CD4-positive, alpha-beta T cell (primary cell): ENCODE data around the gene AKAP5. TPM values are rescaled to one million over a fixed set of nuclear protein-coding genes. Genes with fewer than 3 reads are reported as not detected.
A peak's percentile ranks its signal among the peaks of the same experiment; 100 is the strongest.

ENCODE experiments used
- ATAC-seq: fragments of 200-7000 bp; cut with Tn5 transposase; one replicate; pipeline ENCODE4 v1.10.0; 2022; ENCODE audit warnings: mild to moderate bottlenecking; ENCODE audit not compliant: poor library complexity
- CTCF ChIA-PET: fragments of 350-600 bp; sonication (Branson Sonifier 250); formaldehyde crosslinking; loops from one replicate; lab custom pipeline; 2021; ENCODE audit warnings: antibody characterized with exemption, inconsistent platforms; lab: Charles Lee
- POLR2A ChIA-PET: fragments of 350-600 bp; sonication (Branson Sonifier 250); formaldehyde crosslinking; loops from one replicate; lab custom pipeline; 2021; ENCODE audit warnings: antibody characterized with exemption, inconsistent platforms; lab: Charles Lee
- DNase-seq, 14 experiments: peaks; one replicate each; pipeline ENCODE4 v3.0.0-alpha.2; 2013 to 2020; ENCODE audit warnings: mixed read lengths in 2 of 14
- H3K27ac ChIP-seq, 2 donors: one replicate each; pipeline versions ENCODE4 v1.5.1 to v1.7.0; 2013; ENCODE audit warnings: low read length in 2 of 2, low read depth in 1 of 2, mild to moderate bottlenecking in 1 of 2
- H3K27me3 ChIP-seq, 2 experiments: 1 replicate in 1 of 2; 2 replicates in 1 of 2; pipeline versions ENCODE4 v1.6.1 to v1.7.0; 2013; ENCODE audit warnings: low read length in 2 of 2, control low read depth in 1 of 2, mild to moderate bottlenecking in 1 of 2, moderate library complexity in 1 of 2; ENCODE audit not compliant: insufficient read depth in 2 of 2, control insufficient read depth in 1 of 2
- H3K36me3 ChIP-seq: one replicate; pipeline ENCODE4 v1.6.1; 2013; ENCODE audit warnings: low read length, control low read depth; ENCODE audit not compliant: insufficient read depth
- H3K4me1 ChIP-seq: one replicate; pipeline ENCODE4 v1.6.1; 2013; ENCODE audit warnings: low read length, control low read depth; ENCODE audit not compliant: insufficient read depth
- H3K4me3 ChIP-seq: one replicate; pipeline ENCODE4 v1.5.1; 2013; ENCODE audit warnings: mild to moderate bottlenecking, low read length, moderate library complexity
- H3K9me3 ChIP-seq, 2 experiments: 1 replicate in 1 of 2; 2 replicates in 1 of 2; pipeline versions ENCODE4 v1.6.1 to v1.7.0; 2013; ENCODE audit warnings: low read length in 2 of 2, mild to moderate bottlenecking in 2 of 2, control low read depth in 1 of 2, moderate library complexity in 1 of 2; ENCODE audit not compliant: control insufficient read depth in 1 of 2, insufficient read depth in 1 of 2
- H3K27ac Mint-ChIP-seq: one replicate; pipeline ENCODE4 v1.8.0; 2020; ENCODE audit warnings: mixed read lengths
- H3K27me3 Mint-ChIP-seq: one replicate; pipeline ENCODE4 v1.8.0; 2021; ENCODE audit warnings: mixed read lengths
- H3K36me3 Mint-ChIP-seq: one replicate; pipeline ENCODE4 v1.8.0; 2021; ENCODE audit warnings: low read depth, mixed read lengths
- H3K4me1 Mint-ChIP-seq: one replicate; pipeline ENCODE4 v1.8.0; 2021; ENCODE audit warnings: low read depth, mixed read lengths
- H3K4me3 Mint-ChIP-seq: one replicate; pipeline ENCODE4 v1.8.0; 2020; ENCODE audit warnings: mild to moderate bottlenecking, mixed read lengths
- H3K9me3 Mint-ChIP-seq: one replicate; pipeline ENCODE4 v1.8.0; 2020; ENCODE audit warnings: mixed read lengths
- CTCF ChIP-seq: fragments of 200-600 bp; IDR thresholded peaks from one replicate; pipeline ENCODE4 v1.8.0; 2022; ENCODE audit warnings: antibody characterized with exemption, mild to moderate bottlenecking
- intact Hi-C, 2 experiments: fragments of 100-400 bp; cut with DNase I in 1 of 2; cut with micrococcal nuclease in 1 of 2; formaldehyde crosslinking; loops; one replicate each; pipeline versions ENCODE4 v1.15.1 to v1.9.0; 2023 to 2025; cut with DNase I, micrococcal nuclease
- total RNA-seq, 174 experiments: library from RNA in 2 of 174; stranded (reverse) in 2 of 174; gene quantifications; one replicate each; pipeline ENCODE4 v1.2.3 and lab custom pipeline; 2021 to 2026

Gene AKAP5
- total RNA-seq, 2 experiments from 2014 or later, result 0.49 to 0.50 TPM

- no peaks in the 10 kb centered on the region for H3K27me3 ChIP-seq
- Mint-ChIP-seq H3K4me1 (peaks cover 63% of the 10 kb centered on the region), H3K4me3 (no peak overlapping the region), H3K27ac (no peak overlapping the region), H3K9me3 (no peaks in the 10 kb centered on the region), H3K27me3 (no peaks in the 10 kb centered on the region), H3K36me3 (peaks cover 78% of the 10 kb centered on the region)
- H3K4me3 ChIP-seq, result no peak overlapping the region
- H3K4me1 ChIP-seq, result peaks cover 14% of the 10 kb centered on the region
- no peak for TF ChIP-seq CTCF
- no peak for ATAC-seq
- POLR2A ChIA-PET, result interaction anchor here (1.6 to 10.2 kb wide), 2 partner anchors 15 to 22 kb away, joined by 4 to 112 read pairs; partner anchors contain the start of genes ZBTB1 and ZBTB25
- H3K9me3 ChIP-seq, result no peaks in the 10 kb centered on the region
- no peak overlapping the region for H3K27ac ChIP-seq
- H3K36me3 ChIP-seq, result peaks cover 65% of the 10 kb centered on the region
- intact Hi-C loops, result no loop called here
- DNase-seq, result no peak
- CTCF ChIA-PET, result interaction anchor here (7.6 kb wide), 1 partner anchor 22 kb away, joined by 55 read pairs; no protein-coding TSS in a partner anchor
These were observed 23.3 kb downstream of the AKAP5 start for GRCh38 chr14:64488590-64489099.

- peaks cover 66% of the 10 kb centered on the region for H3K4me1 Mint-ChIP-seq
- peak overlapping the region; percentile 38 for H3K4me3 Mint-ChIP-seq
- peaks cover 23% of the 10 kb centered on the region for H3K4me1 ChIP-seq
- no peak for TF ChIP-seq CTCF
- DNase-seq, result no peak
- H3K27ac ChIP-seq, result no peak overlapping the region
- intact Hi-C loops, result no loop called here
- H3K4me3 ChIP-seq, result no peak overlapping the region
- peaks cover 63% of the 10 kb centered on the region for H3K36me3 ChIP-seq
- peak overlapping the region; percentile 22 for H3K27ac Mint-ChIP-seq
- H3K9me3 ChIP-seq, result no peaks in the 10 kb centered on the region
- CTCF ChIA-PET, result interaction anchor here (0.6 to 7.6 kb wide), 3 partner anchors 19 to 62 kb away, joined by 3 to 55 read pairs (median 5); no protein-coding TSS in a partner anchor
- no peaks in the 10 kb centered on the region for H3K9me3 Mint-ChIP-seq
- no peak for ATAC-seq
- H3K27me3 Mint-ChIP-seq, result no peaks in the 10 kb centered on the region
- POLR2A ChIA-PET, result interaction anchor here (0.7 to 10.2 kb wide), 3 partner anchors 12 to 27 kb away, joined by 3 to 112 read pairs (median 5); partner anchors contain the start of genes ZBTB1 and ZBTB25
- peaks cover 85% of the 10 kb centered on the region for H3K36me3 Mint-ChIP-seq
- no peaks in the 10 kb centered on the region for H3K27me3 ChIP-seq
These were observed 26.3 kb downstream of the AKAP5 start for GRCh38 chr14:64491637-64492036.

- Mint-ChIP-seq H3K27me3 (no peaks in the 10 kb centered on the region), H3K36me3 (peaks cover 82% of the 10 kb centered on the region), H3K27ac (peak overlapping the region; percentile 55), H3K4me1 (peaks cover 67% of the 10 kb centered on the region), H3K9me3 (no peaks in the 10 kb centered on the region), H3K4me3 (peak overlapping the region; percentile 2)
- Histone ChIP-seq H3K27me3 (no peaks in the 10 kb centered on the region), H3K4me3 (no peak overlapping the region), H3K27ac (no peak overlapping the region), H3K36me3 (peaks cover 57% of the 10 kb centered on the region), H3K9me3 (no peaks in the 10 kb centered on the region), H3K4me1 (peaks cover 27% of the 10 kb centered on the region)
- CTCF ChIA-PET, result interaction anchor here (0.6 to 7.6 kb wide), 4 partner anchors 14 to 398 kb away, joined by 3 to 55 read pairs (median 4); no protein-coding TSS in a partner anchor
- no peak for DNase-seq
- TF ChIP-seq CTCF, result no peak
- intact Hi-C loops, result no loop called here
- POLR2A ChIA-PET, result interaction anchor here (0.9 to 1.6 kb wide), 4 partner anchors 8 to 11 kb away, joined by 3 to 4 read pairs (median 4); partner anchors contain the start of gene ZBTB1
- ATAC-seq, result no peak
These were observed 28.2 kb downstream of the AKAP5 start for GRCh38 chr14:64493455-64493854.
